Uterus (tissue), 4 donors: ENCODE data around the gene KMT2A. TPM values are rescaled to one million over a fixed set of nuclear protein-coding genes. Genes with fewer than 3 reads are reported as not detected.
A peak's percentile ranks its signal among the peaks of the same experiment; 100 is the strongest.

Source experiments
- DNase-seq, 2 donors: peaks; one replicate each; pipeline ENCODE4 v3.0.0-alpha.2; 2019 to 2020
- H3K27ac ChIP-seq, 2 donors: fragments of 200-600 bp; sonication (generic); 1 replicate in 1 of 2; 2 replicates in 1 of 2; pipeline ENCODE4 v1.5.1; 2016 to 2018
- H3K27me3 ChIP-seq, 2 donors: fragments of 200-600 bp; sonication (generic); one replicate each; pipeline ENCODE4 v1.5.1; 2018 to 2019; ENCODE audit warnings: control low read depth in 1 of 2
- H3K36me3 ChIP-seq, 2 donors: fragments of 200-600 bp; sonication (generic); one replicate each; pipeline ENCODE4 v1.5.1; 2019; ENCODE audit warnings: control low read depth in 1 of 2
- H3K4me1 ChIP-seq, 2 donors: fragments of 200-600 bp; sonication (generic); one replicate each; pipeline ENCODE4 v1.5.1; 2018 to 2019; ENCODE audit warnings: control low read depth in 1 of 2
- H3K4me3 ChIP-seq, 2 donors: fragments of 200-600 bp; sonication (generic); 1 replicate in 1 of 2; 2 replicates in 1 of 2; pipeline ENCODE4 v1.5.1; 2018 to 2019; ENCODE audit warnings: mild to moderate bottlenecking in 1 of 2
- H3K9me3 ChIP-seq, 2 donors: fragments of 200-600 bp; sonication (generic); one replicate each; pipeline ENCODE4 v1.5.1; 2019; ENCODE audit warnings: control low read depth in 1 of 2
- CTCF ChIP-seq, 4 experiments: fragments of 200-600 bp in 2 of 4; fragments of 450-650 bp in 2 of 4; sonication (generic) in 2 of 4; IDR thresholded peaks; one replicate each; pipeline ENCODE4 v1.5.1; 2016 to 2019; ENCODE audit warnings: antibody characterized with exemption in 4 of 4, mild to moderate bottlenecking in 2 of 4, moderate library complexity in 1 of 4
- POLR2A ChIP-seq, 2 donors: fragments of 450-650 bp; IDR thresholded peaks; one replicate each; pipeline ENCODE4 v1.6.1; 2016; ENCODE audit warnings: antibody characterized with exemption in 2 of 2, mild to moderate bottlenecking in 1 of 2, moderate library complexity in 1 of 2
- intact Hi-C: fragments of 100-400 bp; cut with DNase I; formaldehyde crosslinking; loops from one replicate; pipeline ENCODE4 v1.15.1; 2023; ENCODE audit warnings: low total_unique reads
- total RNA-seq, 4 donors: library from RNA; depleted of rRNA in 3 of 4; stranded (reverse); fragments of >200 nt in 3 of 4; gene quantifications; one replicate each; pipeline versions ENCODE4 v1.1.0 to v1.2.4, GENCODE V29; 2014 to 2023
- donor health status: DM: yes; HTN: yes; CAD: no.

The KMT2A gene
- total RNA-seq, 4 donors from 2014 or later: 41.0 to 142 (median 73.9) TPM

GRCh38 chr11:118488480-118489109, 52.3 kb downstream of the KMT2A start:
- DNase-seq: peak; percentile 51 to 66
- H3K4me1 ChIP-seq: no peaks in the 10 kb centered on the region
- TF ChIP-seq POLR2A (IDR thresholded peaks at IDR 0.05) (no peak), CTCF (IDR thresholded peaks at IDR 0.05) (peak; percentile 73 to 79 (median 76))
- no peaks in the 10 kb centered on the region for H3K36me3 ChIP-seq
- intact Hi-C loops: loop anchor here (10.0 kb wide), 1 partner anchor 344 kb away; no protein-coding TSS in a partner anchor
- H3K27ac ChIP-seq: no peak overlapping the region
- no peaks in the 10 kb centered on the region for H3K27me3 ChIP-seq
- no peak overlapping the region for H3K4me3 ChIP-seq
- no peaks in the 10 kb centered on the region for H3K9me3 ChIP-seq

- DNase-seq: no peak
- Histone ChIP-seq H3K4me1 (no peaks in the 10 kb centered on the region), H3K4me3 (no peak overlapping the region), H3K27me3 (no peaks in the 10 kb centered on the region), H3K36me3 (no peaks in the 10 kb centered on the region), H3K9me3 (no peaks in the 10 kb centered on the region), H3K27ac (no peak overlapping the region)
- intact Hi-C loops: no loop called here
- TF ChIP-seq POLR2A (IDR thresholded peaks at IDR 0.05): no peak
- TF ChIP-seq CTCF (IDR thresholded peaks at IDR 0.05): no peak
These were observed 54.7 kb downstream of the KMT2A start for GRCh38 chr11:118491041-118491440.

- intact Hi-C loops: no loop called here
- TF ChIP-seq POLR2A (IDR thresholded peaks at IDR 0.05): no peak
- TF ChIP-seq CTCF (IDR thresholded peaks at IDR 0.05): no peak
- no peaks in the 10 kb centered on the region for H3K9me3 ChIP-seq
- H3K4me3 ChIP-seq: no peak overlapping the region
- DNase-seq: no peak
- no peaks in the 10 kb centered on the region for H3K4me1 ChIP-seq
- no peaks in the 10 kb centered on the region for H3K36me3 ChIP-seq
- no peak overlapping the region for H3K27ac ChIP-seq
- H3K27me3 ChIP-seq: no peaks in the 10 kb centered on the region
These were observed 61.5 kb downstream of the KMT2A start for GRCh38 chr11:118497831-118498230.

GRCh38 chr11:118503216-118503615, 66.9 kb downstream of the KMT2A start:
- H3K4me1 ChIP-seq: no peaks in the 10 kb centered on the region
- H3K27me3 ChIP-seq: no peaks in the 10 kb centered on the region
- no peak overlapping the region for H3K4me3 ChIP-seq
- no peaks in the 10 kb centered on the region for H3K9me3 ChIP-seq
- DNase-seq: no peak
- intact Hi-C loops: no loop called here
- no peaks in the 10 kb centered on the region for H3K36me3 ChIP-seq
- H3K27ac ChIP-seq: no peak overlapping the region
- no peak for TF ChIP-seq POLR2A (IDR thresholded peaks at IDR 0.05)
- no peak for TF ChIP-seq CTCF (IDR thresholded peaks at IDR 0.05)

- intact Hi-C loops: no loop called here
- no peak overlapping the region for H3K27ac ChIP-seq
- no peak overlapping the region for H3K4me3 ChIP-seq
- no peaks in the 10 kb centered on the region for H3K4me1 ChIP-seq
- H3K27me3 ChIP-seq: no peaks in the 10 kb centered on the region
- TF ChIP-seq CTCF (IDR thresholded peaks at IDR 0.05) (no peak), POLR2A (IDR thresholded peaks at IDR 0.05) (no peak)
- DNase-seq: no peak
- H3K36me3 ChIP-seq: no peaks in the 10 kb centered on the region
- H3K9me3 ChIP-seq: no peaks in the 10 kb centered on the region
These were observed 75.3 kb downstream of the KMT2A start for GRCh38 chr11:118511601-118512000.
